HFF-Myc (cell line): ENCODE data around the gene IL23A.

Experiments used
- DNase-seq: peaks from one replicate; pipeline ENCODE4 v3.0.0-alpha.2; 2011; ENCODE audit warnings: low read depth; ENCODE audit errors: extremely low read depth
- H3K4me3 ChIP-seq: replicated peaks from 2 replicates; pipeline ENCODE4 v1.5.1; 2011; ENCODE audit warnings: low read depth, mild to moderate bottlenecking, control low read depth, low read length
- TF ChIP-seq, protein P1 (sequence below): IDR thresholded peaks from 2 replicates; pipeline ENCODE4 v1.5.1; 2012; ENCODE audit warnings: mild to moderate bottlenecking, low read depth, low read length, control low read depth; ENCODE audit errors: missing control alignments

IL23A gene

DNA sequence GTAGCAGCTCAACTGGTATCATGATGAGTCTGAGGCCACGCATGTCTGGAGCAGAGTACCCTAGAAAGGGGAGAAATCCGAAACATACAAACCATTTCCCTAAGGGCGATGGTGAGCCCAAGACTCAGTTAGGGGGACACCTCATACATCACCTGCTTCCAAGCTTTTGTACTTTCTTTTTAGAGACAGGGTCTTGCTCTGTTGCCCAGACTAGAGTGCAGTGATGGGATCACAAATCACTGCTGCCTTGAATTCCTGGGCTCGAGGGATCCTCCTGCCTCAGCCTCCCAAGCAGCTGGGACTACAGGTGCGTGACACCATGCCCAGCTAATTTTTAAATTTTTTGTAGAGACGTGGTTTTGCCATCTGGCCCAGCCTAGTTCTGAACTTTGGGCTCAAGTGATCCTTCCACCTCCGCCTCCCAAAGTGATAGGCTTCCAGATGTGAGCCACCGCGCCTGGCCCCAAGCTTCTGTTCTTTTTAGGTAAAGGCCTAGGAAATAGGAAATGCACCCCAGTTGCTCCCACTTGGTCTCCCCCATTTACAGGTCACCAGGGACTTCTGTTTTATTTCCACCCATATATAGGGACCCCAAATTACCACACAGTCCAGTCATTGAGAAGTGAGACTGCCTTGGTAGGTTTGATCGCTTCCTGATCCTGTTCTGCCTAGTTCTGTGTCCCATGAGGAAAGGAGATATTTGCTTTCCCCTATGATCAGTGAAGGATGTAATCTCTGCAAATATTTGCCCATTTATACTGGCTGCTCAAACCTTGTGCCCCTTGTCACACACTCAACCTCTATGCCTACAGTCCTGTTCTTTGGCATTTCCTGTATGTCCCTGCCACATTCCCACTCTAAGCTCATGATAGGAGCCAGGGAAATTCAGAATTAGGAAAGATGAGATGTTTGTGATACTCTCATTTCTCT, 23.7 kb downstream of the IL23A start, which contains the start of gene APOF:
Gene APOF, minus strand, starts transcription at position 728 of the 930 bp plus-strand sequence. Its CDS starts 112 bp downstream, at position 616.
- no peak for DNase-seq
- no peak within 1 kb of the TSS for H3K4me3 ChIP-seq
- TF ChIP-seq, protein P1, sequence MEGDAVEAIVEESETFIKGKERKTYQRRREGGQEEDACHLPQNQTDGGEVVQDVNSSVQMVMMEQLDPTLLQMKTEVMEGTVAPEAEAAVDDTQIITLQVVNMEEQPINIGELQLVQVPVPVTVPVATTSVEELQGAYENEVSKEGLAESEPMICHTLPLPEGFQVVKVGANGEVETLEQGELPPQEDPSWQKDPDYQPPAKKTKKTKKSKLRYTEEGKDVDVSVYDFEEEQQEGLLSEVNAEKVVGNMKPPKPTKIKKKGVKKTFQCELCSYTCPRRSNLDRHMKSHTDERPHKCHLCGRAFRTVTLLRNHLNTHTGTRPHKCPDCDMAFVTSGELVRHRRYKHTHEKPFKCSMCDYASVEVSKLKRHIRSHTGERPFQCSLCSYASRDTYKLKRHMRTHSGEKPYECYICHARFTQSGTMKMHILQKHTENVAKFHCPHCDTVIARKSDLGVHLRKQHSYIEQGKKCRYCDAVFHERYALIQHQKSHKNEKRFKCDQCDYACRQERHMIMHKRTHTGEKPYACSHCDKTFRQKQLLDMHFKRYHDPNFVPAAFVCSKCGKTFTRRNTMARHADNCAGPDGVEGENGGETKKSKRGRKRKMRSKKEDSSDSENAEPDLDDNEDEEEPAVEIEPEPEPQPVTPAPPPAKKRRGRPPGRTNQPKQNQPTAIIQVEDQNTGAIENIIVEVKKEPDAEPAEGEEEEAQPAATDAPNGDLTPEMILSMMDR, result no peak

DNA sequence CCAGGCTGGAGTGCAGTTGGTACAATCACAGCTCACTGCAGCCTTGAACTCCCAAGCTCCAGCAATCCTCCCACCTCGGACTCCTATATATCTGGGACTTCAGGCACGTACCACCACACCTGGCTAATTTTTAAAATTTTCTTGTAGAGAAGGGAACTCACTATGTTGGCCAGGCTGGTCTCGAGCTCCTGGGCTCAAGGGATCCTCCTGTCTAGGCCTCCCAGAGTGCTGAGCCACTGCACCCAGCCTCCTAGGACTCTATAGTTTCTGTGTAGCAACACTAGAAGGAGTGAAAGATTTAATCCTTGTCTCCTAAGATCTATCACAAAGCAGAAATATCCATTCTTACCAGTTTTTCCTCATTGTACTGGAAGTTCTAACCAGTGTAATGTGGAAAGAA, 28.3 kb downstream of the IL23A start:
- TF ChIP-seq, protein P1, result no peak
- H3K4me3 ChIP-seq, result no peak overlapping the region
- no peak for DNase-seq

GRCh38 chr12:56373515-56373914, 34.8 kb downstream of the IL23A start:
- TF ChIP-seq, protein P1, result no peak
- no peak overlapping the region for H3K4me3 ChIP-seq
- DNase-seq, result no peak

DNA sequence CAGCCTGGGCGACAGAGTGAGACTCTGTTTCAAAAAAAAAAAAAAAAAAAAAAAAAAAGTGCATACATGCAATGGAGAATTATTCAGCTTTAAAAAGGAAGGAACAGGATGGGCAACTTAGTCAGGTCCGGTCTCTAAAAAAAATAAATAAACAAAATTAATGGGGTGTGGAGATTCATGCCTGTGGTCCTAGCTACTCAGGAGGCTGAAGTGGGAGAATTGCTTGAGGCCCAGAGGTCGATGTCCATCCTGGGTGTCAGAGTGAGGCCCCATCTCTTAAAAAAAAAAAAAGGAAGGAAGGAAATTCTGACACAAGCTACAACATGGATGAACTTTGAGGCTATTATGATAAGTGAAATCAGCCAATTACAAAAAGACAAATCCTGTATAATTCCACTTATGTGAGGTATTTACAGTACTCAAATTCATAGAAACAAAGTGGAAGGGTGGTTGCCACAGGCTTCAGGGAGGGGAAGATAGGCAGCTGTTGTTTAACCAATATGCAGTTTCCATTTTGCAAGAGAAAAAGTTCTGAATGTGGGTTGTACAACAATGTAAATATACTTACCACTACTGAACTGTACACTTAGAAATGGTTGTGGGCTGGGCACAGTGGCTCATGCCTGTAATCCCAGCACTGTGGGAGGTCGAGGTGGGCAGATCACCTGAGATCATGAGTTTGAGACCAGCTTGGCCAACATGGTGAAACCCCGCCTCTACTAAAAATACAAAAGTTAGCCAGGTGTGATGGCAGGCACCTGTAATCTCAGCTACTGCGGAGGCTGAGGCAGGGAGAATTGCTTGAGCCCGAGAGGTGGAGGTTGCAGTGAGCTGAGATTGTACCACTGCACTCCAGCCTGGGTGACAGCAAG, 36.3 kb downstream of the IL23A start:
- TF ChIP-seq, protein P1, result no peak
- H3K4me3 ChIP-seq, result no peak overlapping the region
- no peak for DNase-seq

DNA sequence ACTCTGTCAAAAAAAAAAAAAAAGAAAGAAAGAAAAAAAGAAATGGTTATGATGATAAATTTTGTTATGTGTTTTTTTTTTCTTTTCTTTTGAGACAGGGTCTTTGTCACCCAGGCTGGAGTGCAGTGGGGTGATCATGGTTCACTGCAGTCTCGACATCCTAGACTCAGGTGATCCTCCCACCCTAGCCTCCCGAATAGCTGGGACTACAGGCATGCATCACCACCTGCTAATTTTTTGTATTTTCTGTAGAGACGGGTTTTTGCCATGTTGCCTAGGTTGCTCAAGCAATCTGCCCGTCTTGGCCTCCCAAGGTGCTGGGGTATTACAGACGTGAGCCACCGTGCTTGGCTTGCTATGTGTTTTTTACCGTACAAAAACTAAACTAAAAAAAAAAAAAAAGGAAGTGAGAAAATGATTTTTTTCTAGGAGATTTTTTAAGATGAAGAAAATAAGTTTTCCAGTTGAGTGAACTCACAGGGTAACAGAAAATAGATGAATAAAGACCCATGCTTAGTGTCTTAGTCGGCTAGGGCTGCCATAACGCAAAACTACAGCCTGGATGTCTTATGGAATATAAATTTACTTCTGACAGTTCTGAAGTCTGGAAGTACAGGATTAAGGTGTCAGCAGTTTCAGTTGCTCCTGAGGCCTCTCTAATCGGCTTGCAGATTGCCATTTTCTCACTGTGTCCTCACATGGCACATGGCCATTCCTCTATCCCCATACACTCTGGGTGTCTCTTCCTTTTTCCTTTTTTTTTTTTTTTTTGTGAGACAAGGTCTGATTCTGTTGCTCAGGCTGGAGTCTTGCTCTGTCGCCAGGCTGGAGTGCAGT, 37.1 kb downstream of the IL23A start:
- no peak overlapping the region for H3K4me3 ChIP-seq
- no peak for DNase-seq

More for the DNA sequence above, 37.1 kb downstream of the IL23A start:
- TF ChIP-seq, protein P1, result no peak
